NOMO-1 (cell line): ENCODE results near the gene PIGO.

Experiments
- DNase-seq, 2 experiments: peaks; one replicate each; lab custom pipeline; 2025; ENCODE audit not compliant: unreplicated experiment in 2 of 2; lab: John Stamatoyannopoulos, UW

PIGO gene

GRCh38 chr9:35096035-35096849 lies at the start of gene PIGO:
TSS of gene PIGO (minus strand) at chr9:35096591. CDS start at chr9:35095565, 1,026 bp downstream.
- DNase-seq, result peak; percentile 89 to 95

- no peak for DNase-seq
Measured at GRCh38 chr9:35142037-35142436, 45.6 kb upstream of the PIGO start.

DNA sequence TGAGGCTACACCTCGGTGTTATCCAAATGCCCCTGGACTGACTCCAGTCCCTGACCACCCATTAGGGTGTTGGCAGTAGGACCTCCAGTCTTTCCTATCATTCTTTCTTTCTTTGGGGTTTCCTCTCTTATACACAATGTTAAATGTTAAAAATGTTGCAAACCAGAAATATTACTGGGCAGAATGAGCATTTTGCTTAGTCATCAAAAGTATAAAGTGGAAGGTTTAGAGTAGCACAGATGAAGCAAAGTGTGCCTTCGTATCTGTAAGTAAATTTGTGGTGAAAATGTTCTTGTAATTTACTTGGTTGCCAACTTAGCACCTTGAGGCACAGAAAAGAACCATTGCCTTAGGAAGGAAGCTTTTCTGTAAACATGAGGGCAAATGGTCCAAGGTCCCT lies 43.7 kb upstream of the PIGO start:
- DNase-seq, result no peak

- no peak for DNase-seq
Measured at GRCh38 chr9:35136866-35137265, 40.5 kb upstream of the PIGO start.

- no peak for DNase-seq
Measured at GRCh38 chr9:35135988-35136387, 39.6 kb upstream of the PIGO start.

DNA sequence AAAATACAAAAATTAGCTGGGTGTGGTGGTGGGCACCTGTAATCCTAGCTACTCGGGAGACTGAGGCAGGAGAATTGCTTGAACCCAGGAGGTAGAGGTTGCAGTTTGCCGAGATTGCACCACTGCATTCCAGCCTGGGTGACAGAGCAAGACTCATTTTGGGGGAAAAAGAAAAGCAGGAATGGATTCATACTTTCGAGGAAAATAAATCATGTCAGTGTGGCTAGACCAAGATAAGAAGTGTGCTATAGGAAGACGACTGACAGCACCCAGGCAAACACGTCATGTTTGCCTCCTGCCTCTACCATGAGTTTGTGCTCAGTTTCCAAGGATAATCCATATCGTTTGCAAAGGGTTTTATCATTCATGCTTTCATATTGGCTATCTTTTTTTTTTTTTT lies 38.5 kb upstream of the PIGO start:
- no peak for DNase-seq

- DNase-seq, result peak; percentile 86 to 96
Measured at GRCh38 chr9:35116898-35117551, 20.6 kb upstream of the PIGO start.

DNA sequence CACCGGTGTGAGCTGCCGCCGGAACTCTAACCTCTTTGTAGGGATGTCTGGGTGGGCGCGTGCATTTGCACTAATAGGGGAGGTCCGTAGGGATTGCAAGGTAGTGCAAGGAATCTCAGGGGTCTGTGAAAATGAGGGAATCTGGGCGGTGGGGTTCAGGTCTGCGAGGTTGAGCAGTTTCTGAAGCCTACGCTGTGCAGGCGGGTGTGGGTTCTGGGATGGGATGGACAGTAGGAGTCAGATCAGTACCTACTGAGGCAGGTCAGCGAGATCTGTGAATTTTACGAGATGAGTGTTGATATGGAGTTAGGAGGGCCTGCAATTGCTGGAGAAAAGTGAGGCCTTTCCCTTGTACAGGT lies 20.1 kb upstream of the PIGO start:
- no peak for DNase-seq

GRCh38 chr9:35115680-35116538 lies 19.5 kb upstream of the PIGO start, which contains the start of gene ATOSB:
TSS of gene ATOSB (minus strand) at chr9:35115862. CDS start at chr9:35108274, 7,588 bp downstream.
- peak; percentile 100 for DNase-seq

- peak; percentile 79 to 87 for DNase-seq
Measured at GRCh38 chr9:35114840-35115628, 18.6 kb upstream of the PIGO start.

GRCh38 chr9:35114113-35114839 lies 17.9 kb upstream of the PIGO start:
- DNase-seq, result peak; percentile 89 to 95

DNA sequence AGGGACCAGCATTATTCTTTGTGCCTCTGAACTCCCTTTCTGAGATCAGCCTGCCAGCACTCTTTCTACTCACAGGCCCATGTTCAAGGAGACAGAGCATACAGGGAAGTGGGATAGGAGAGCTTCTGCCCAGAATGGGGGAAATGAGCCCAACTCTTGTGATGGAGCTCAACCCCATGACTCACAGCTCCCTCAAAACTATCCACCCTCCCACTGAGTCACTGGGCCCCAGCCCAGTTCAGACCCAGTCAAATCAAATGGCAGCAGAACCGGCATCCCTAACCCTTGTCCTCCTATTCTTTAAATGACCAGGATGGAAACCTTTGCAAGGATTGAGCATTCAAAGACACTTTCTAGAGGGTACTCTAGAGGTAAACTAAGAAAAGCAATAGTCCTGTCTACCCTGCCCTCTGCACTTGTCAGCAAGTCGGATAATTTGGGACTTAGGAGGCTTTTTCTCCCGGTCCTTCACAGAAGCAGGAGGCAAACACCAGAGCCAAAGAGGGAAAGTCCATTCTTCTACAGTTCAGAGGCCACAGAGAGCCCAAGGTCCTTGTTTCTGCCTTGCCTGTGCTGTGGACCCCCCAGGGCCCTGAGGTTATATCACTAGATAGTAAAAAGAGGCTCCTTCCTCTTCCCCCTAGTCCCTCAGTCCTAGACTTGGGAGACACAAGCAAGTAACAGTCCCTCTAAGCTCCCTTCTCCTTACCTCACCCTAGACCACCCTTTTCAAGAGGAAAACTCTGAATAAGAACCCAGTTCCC lies 16.0 kb upstream of the PIGO start:
- DNase-seq, result peak in 1 of 2 experiments; percentile 20

DNA sequence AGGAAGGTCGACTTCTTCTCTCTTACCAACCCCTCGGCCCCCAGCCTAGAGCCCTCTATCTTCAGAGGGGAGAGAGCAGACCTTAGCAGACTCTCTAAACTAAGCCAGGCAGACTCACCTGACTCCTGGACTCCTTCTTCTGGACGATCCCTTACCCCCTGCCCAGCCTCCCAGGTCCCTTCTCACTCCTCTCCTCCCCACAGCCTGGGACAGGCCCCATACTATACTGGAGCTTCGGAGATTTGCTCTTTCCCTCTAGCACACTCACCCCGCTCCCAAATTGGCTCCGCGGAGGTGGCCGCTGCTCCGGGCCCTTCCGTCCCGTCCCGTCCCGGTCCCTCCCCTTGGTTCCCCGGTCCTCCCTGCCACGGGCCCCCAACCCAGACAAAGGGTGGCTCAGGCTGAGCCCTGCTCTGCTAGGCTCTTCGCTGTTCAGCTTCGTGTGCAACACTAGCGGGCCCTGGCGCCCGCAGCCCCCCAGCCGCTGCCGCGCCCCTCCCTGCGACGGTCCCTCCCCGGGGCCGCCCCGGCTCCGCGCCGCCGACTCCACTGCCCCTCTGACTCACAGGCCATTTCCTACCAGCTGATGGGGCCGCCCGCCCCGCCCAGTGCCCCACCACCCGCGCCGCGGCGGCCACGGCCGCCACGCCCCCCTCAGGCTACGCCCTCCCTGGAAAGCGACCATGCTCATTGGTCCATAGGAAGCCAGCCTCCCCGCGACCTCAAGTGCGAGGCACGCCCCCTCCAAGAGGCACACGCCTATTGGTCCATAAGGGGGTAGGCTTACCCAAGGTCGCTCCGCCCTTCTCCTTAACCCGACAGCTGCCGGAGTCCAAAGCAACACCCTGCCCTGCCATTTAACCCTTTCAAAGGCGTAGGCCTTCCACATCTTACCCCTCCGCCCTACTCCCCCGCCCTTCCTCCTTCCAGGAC lies 14.9 kb upstream of the PIGO start:
- DNase-seq, result peak; percentile 99

- no peak for DNase-seq
Measured at GRCh38 chr9:35110327-35110761, 14.0 kb upstream of the PIGO start.

DNA sequence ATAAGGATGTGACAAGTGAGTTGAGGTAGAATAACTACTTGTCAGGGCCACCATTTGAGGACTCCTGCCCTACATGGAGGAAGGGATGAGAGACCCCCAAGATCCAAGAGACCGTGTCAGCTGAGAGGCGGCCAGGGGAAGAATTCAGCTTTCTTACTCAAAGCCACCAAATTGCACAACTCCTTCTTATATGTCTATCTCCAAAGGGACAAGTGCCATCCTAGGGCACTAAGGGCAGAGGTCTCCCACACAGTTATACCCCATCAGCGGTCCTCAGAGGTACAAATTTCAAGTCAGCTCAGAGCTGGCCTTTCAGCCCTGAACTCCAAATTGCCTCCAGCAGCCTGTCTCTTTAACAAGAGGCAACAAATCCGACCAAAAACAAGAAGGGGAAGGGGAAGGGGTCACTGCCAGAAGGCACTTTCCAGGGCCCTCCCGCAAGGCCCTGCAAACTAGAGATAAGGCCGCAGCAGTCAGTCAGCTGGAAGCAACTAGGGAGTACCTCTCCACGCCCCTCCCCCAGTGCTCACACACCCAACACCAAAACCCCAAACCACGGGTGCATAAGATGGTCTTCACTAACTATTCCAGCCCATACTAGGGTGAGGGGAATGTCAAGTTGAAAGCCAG lies 12.7 kb upstream of the PIGO start:
- DNase-seq, result no peak

DNA sequence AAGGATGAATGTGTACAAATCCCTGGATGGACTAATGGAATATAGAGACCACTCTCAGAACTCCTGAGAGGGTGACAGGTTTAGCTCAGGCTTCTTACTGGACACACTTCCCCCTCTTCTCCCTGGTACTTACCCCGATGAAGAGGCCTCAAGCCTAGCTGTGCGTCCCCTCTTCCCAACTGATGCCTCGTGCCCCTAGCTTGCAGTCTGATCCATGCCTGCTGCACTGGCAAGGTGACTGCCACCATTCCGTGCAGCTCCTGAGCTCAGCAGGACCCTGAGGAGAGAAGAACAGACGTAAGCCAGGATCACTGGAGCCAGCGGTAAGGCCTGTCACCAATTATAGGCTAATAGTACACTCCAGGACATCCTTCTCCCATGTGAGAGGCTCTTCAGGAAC lies 12.1 kb upstream of the PIGO start:
- DNase-seq, result no peak
